Activated CD4-positive, alpha-beta T cell treated with anti-CD3 and anti-CD28 coated beads for 48 hours (primary cell): ENCODE results near the gene RPL27A.

Experiments used
- DNase-seq: peaks from one replicate; pipeline ENCODE4 v3.0.0-alpha.2; 2020

The RPL27A gene

GRCh38 chr11:8702598-8702915 lies 20.0 kb downstream of the RPL27A start:
- no peak for DNase-seq

GRCh38 chr11:8704136-8704535 lies 21.5 kb downstream of the RPL27A start:
- DNase-seq, result no peak

GRCh38 chr11:8705146-8705545 lies 22.6 kb downstream of the RPL27A start:
- no peak for DNase-seq

GRCh38 chr11:8706673-8707432 lies 24.3 kb downstream of the RPL27A start:
- no peak for DNase-seq

- DNase-seq, result no peak
Measured at GRCh38 chr11:8707541-8708191, 25.1 kb downstream of the RPL27A start.

GRCh38 chr11:8709002-8709672 lies 26.5 kb downstream of the RPL27A start:
- no peak for DNase-seq

GRCh38 chr11:8709777-8710176 lies 27.2 kb downstream of the RPL27A start:
- DNase-seq, result no peak

- DNase-seq, result no peak
Measured at GRCh38 chr11:8711895-8712442, 29.4 kb downstream of the RPL27A start.

GRCh38 chr11:8712506-8712905 lies 29.9 kb downstream of the RPL27A start:
- DNase-seq, result no peak

- DNase-seq, result no peak
Measured at GRCh38 chr11:8713760-8714454, 31.3 kb downstream of the RPL27A start.

GRCh38 chr11:8714622-8715225 lies 32.1 kb downstream of the RPL27A start:
- no peak for DNase-seq

GRCh38 chr11:8715501-8715900 lies 32.9 kb downstream of the RPL27A start:
- no peak for DNase-seq

- DNase-seq, result no peak
Measured at GRCh38 chr11:8717544-8717875, 34.9 kb downstream of the RPL27A start.

- no peak for DNase-seq
Measured at GRCh38 chr11:8717876-8718753, 35.5 kb downstream of the RPL27A start.

- no peak for DNase-seq
Measured at GRCh38 chr11:8719211-8719649, 36.6 kb downstream of the RPL27A start.

- no peak for DNase-seq
Measured at GRCh38 chr11:8719721-8720120, 37.1 kb downstream of the RPL27A start.

GRCh38 chr11:8720352-8720751 lies 37.8 kb downstream of the RPL27A start:
- DNase-seq, result no peak

- DNase-seq, result no peak
Measured at GRCh38 chr11:8720868-8721608, 38.4 kb downstream of the RPL27A start.

GRCh38 chr11:8721609-8722500 lies 39.3 kb downstream of the RPL27A start:
- no peak for DNase-seq

- no peak for DNase-seq
Measured at GRCh38 chr11:8722809-8723208, 40.2 kb downstream of the RPL27A start.
